GM12873 (cell line): Measurements from ENCODE around the gene STKLD1.

Experiments used
- CTCF ChIP-seq: IDR thresholded peaks from 2 replicates; pipeline ENCODE4 v1.5.1; 2012; ENCODE audit warnings: low read depth, mild to moderate bottlenecking, moderate library complexity, low read length, control low read depth; ENCODE audit not compliant: insufficient read depth; ENCODE audit errors: missing control alignments

STKLD1 gene

GRCh38 chr9:133430244-133430643 lies 54.1 kb downstream of the STKLD1 start:
- no peak for TF ChIP-seq CTCF

- no peak for TF ChIP-seq CTCF
Observed at GRCh38 chr9:133433351-133433843, 57.2 kb downstream of the STKLD1 start.

- TF ChIP-seq CTCF = no peak
Observed at GRCh38 chr9:133436681-133437080, 60.5 kb downstream of the STKLD1 start.

GRCh38 chr9:133437753-133438531 lies 61.8 kb downstream of the STKLD1 start:
- no peak for TF ChIP-seq CTCF

GRCh38 chr9:133439337-133439736 lies 63.2 kb downstream of the STKLD1 start:
- no peak for TF ChIP-seq CTCF

GRCh38 chr9:133440874-133441273 lies 64.7 kb downstream of the STKLD1 start:
- TF ChIP-seq CTCF = no peak

- no peak for TF ChIP-seq CTCF
Observed at GRCh38 chr9:133441571-133441970, 65.4 kb downstream of the STKLD1 start.
